Pons (tissue), 1 donor: ENCODE measurements around the gene TYW1B.
A peak's percentile ranks its signal among the peaks of the same experiment; 100 is the strongest.
"Not testable (repeated sequence)": the region's sequence is repeated elsewhere in the genome, so short reads cannot be mapped to it uniquely, and the experiment has no call there.

Experiments used
- DNase-seq: peaks from one replicate; pipeline ENCODE4 v3.0.0-alpha.2; 2016; ENCODE audit warnings: low spot score

Gene TYW1B

GRCh38 chr7:72816370-72817157 is 11.4 kb downstream of the TYW1B start:
- DNase-seq: not testable (repeated sequence)

GRCh38 chr7:72810437-72810836 is 17.6 kb downstream of the TYW1B start:
- not testable (repeated sequence) for DNase-seq

- not testable (repeated sequence) for DNase-seq
These were observed 19.5 kb downstream of the TYW1B start for GRCh38 chr7:72808511-72808910.

GRCh38 chr7:72806851-72807250 is 21.1 kb downstream of the TYW1B start:
- not testable (repeated sequence) for DNase-seq

- no peak for DNase-seq
These were observed 22.2 kb downstream of the TYW1B start for GRCh38 chr7:72805526-72806494.

GRCh38 chr7:72803778-72804177 is 24.2 kb downstream of the TYW1B start:
- DNase-seq: not testable (repeated sequence)

DNA sequence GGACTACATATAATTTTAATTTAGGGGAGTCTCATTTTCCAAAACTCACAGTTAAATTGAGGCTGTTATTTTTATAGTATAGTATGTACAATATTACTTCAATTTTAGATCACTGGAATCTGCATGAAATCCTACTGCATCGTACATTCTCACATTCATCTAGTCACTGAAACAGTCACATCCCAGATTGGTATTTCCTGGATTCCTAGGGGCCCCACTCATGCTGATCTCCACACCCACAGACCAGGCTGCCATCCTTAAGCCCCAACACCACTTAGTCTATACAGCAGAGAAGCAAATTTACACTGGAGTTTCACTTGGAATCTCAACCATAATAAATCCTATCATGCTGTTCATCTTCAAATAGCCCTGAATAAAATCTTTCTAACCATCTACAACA is 26.4 kb downstream of the TYW1B start:
- DNase-seq: not testable (repeated sequence)

- DNase-seq: not testable (repeated sequence)
These were observed 32.6 kb downstream of the TYW1B start for GRCh38 chr7:72795401-72795800.

GRCh38 chr7:72793791-72794190 is 34.2 kb downstream of the TYW1B start:
- DNase-seq: no peak

DNA sequence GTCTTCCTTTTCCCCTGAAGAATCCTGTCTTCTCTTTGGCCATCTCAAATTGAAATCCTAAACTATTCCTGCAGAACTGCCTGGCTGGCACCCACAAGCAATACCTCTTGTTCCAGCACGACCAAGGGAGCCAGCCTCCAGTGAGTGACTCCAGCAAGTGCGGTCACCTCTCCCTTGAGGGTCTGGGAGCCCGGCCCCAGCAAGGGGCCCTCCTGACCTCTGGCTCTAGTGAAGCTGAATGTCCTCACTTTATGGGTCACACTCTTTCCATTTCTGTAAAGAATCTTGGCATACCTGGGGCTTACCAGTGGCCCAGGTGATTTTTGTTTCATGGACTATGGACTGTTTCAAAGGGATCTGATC is 37.3 kb downstream of the TYW1B start:
- DNase-seq: not testable (repeated sequence)

- DNase-seq: peak; percentile 66
These were observed 37.8 kb downstream of the TYW1B start for GRCh38 chr7:72790048-72790697.

GRCh38 chr7:72785166-72785955 is 42.6 kb downstream of the TYW1B start:
- no peak for DNase-seq

- peak; percentile 79 for DNase-seq
These were observed 44.2 kb downstream of the TYW1B start for GRCh38 chr7:72783601-72784370.

DNA sequence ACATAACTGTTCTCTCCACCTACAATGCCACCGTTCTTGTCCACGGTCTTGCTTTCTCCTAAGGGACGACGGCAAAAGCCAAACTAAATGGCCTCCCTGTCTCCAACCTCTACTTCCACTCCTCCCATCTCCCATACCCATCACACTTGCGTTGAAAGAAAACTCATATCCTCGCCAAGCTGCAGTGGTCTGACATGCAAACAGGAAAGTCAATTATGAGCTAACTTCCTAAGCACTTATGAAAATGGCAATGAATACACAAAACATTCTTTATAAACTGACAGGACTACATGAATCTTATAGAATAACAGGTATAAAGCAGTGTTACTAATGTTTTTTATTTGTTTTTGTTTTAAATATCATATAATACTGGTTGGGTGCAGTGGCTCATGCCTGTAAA is 46.4 kb downstream of the TYW1B start:
- DNase-seq: no peak

GRCh38 chr7:72781161-72781560 is 46.8 kb downstream of the TYW1B start:
- no peak for DNase-seq

DNA sequence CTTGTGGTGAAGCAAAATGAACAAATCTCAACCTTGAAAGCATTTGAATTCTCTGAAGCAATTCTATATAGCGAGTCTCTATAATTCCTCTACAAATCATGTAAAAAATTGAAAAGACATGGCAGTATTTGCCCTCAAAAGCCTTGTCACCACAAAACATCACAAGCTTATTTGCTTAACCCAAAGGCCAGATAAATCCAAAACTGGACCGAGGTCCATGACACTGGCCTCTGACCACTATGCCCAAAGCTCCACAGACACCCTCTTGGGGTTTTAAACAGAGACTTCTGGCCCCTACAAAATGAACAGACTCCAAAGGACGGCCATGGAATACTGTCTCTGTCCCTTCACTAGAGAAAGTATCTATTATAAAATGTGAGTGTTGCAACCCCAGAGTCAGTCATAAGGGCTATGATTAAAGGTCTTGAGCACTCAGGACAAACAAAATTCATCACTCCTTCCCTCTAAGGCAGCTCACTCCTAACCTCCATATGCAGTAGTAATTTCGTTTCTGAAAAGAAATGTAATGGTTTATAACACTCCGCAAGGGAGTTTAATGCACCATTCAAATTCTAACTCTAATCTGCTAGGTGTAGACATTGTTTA is 47.6 kb downstream of the TYW1B start:
- not testable (repeated sequence) for DNase-seq

- DNase-seq: not testable (repeated sequence)
These were observed 50.8 kb downstream of the TYW1B start for GRCh38 chr7:72777167-72777566.

DNA sequence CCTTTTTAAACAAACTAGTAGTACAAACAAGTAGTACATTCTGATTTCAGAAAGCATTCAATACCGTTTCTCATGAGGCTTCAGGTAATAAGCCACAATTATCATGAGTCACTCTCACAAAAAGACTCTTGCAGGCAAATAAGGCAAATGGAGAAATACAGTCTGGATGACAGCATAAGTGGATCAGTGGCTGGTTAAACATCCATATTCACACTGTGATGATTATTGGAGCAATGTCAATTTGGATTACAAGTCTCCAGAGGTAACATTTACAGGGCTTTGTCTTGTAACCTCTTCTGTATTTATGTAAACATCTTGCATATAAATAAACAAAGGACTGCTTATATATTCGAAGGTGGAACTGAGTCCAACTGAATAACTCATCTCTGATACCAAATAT is 55.4 kb downstream of the TYW1B start:
- DNase-seq: not testable (repeated sequence)

- DNase-seq: not testable (repeated sequence)
These were observed 61.0 kb downstream of the TYW1B start for GRCh38 chr7:72766994-72767393.

DNA sequence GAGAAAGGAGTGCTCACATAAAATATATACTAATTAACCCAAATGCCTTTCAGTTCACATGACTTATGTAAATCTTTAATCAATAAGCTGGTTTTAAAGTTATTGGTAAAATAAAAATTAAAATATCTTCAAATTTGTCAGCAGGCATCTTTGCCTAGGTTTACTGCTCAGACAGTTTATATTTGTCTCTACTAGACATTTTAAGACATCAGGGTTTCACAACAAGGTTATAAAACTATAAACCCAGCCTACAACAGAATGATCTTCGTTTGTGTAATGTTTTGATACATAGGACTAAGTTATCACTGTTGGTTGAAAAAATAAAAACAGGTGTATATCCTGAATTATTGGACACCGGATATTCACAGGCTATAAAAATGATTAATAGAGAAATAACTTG is 67.4 kb downstream of the TYW1B start:
- no peak for DNase-seq
